Neuronal stem cell (in vitro differentiated cells): ENCODE data around the gene MOXD1.

Source experiments
- DNase-seq: peaks from one replicate; pipeline ENCODE4 v3.0.0-alpha.2; 2013; ENCODE audit warnings: low spot score
- H2AFZ ChIP-seq: one replicate; pipeline ENCODE4 v1.6.1; 2013; ENCODE audit warnings: mild to moderate bottlenecking, low read length, inconsistent platforms
- H2AK5ac ChIP-seq: 2 replicates; pipeline ENCODE4 v1.6.1; 2013; ENCODE audit warnings: low read depth, mild to moderate bottlenecking, inconsistent platforms, low read length, moderate library complexity, mixed read lengths
- H2BK120ac ChIP-seq: 2 replicates; pipeline ENCODE4 v1.6.1; 2013; ENCODE audit warnings: low read depth, mild to moderate bottlenecking, inconsistent platforms, low read length, moderate library complexity, mixed read lengths
- H2BK12ac ChIP-seq: one replicate; pipeline ENCODE4 v1.6.1; 2013; ENCODE audit warnings: low read length, inconsistent platforms
- H2BK15ac ChIP-seq: 2 replicates; pipeline ENCODE4 v1.6.1; 2013; ENCODE audit warnings: mild to moderate bottlenecking, low read length, inconsistent platforms, mixed read lengths
- H2BK5ac ChIP-seq: one replicate; pipeline ENCODE4 v1.6.1; 2013; ENCODE audit warnings: inconsistent platforms, mild to moderate bottlenecking, low read length, moderate library complexity
- H3K14ac ChIP-seq: one replicate; pipeline ENCODE4 v1.6.1; 2013; ENCODE audit warnings: low read length, inconsistent platforms
- H3K18ac ChIP-seq: 2 replicates; pipeline ENCODE4 v1.6.1; 2013; ENCODE audit warnings: low read length, inconsistent platforms
- H3K23ac ChIP-seq: 2 replicates; pipeline ENCODE4 v1.6.1; 2013; ENCODE audit warnings: low read depth, mild to moderate bottlenecking, mixed read lengths, low read length, inconsistent platforms; ENCODE audit not compliant: poor library complexity
- H3K27ac ChIP-seq: replicated peaks from 3 replicates; pipeline ENCODE4 v1.5.1; 2013; ENCODE audit warnings: low read length, inconsistent platforms
- H3K27me3 ChIP-seq, 3 experiments: 2 replicates each; pipeline ENCODE4 v1.6.1; 2013; ENCODE audit warnings: low read length in 3 of 3, mild to moderate bottlenecking in 2 of 3, inconsistent platforms in 1 of 3, low read depth in 1 of 3, mixed read lengths in 1 of 3, moderate library complexity in 1 of 3; ENCODE audit not compliant: control insufficient read depth in 3 of 3, insufficient read depth in 3 of 3
- H3K36me3 ChIP-seq, 2 donors: replicated peaks in 1 of 2; 2 replicates each; pipeline ENCODE4 v1.6.1; 2013; ENCODE audit warnings: low read length in 2 of 2; ENCODE audit not compliant: control insufficient read depth in 2 of 2, insufficient read depth in 2 of 2
- H3K4ac ChIP-seq: 2 replicates; pipeline ENCODE4 v1.6.1; 2013; ENCODE audit warnings: inconsistent platforms, mild to moderate bottlenecking, low read length, moderate library complexity
- H3K4me1 ChIP-seq, 2 donors: 1 replicate in 1 of 2; 2 replicates in 1 of 2; pipeline ENCODE4 v1.6.1; 2013; ENCODE audit warnings: low read length in 2 of 2, low read depth in 1 of 2; ENCODE audit not compliant: control insufficient read depth in 2 of 2, insufficient read depth in 1 of 2
- H3K4me2 ChIP-seq: one replicate; pipeline ENCODE4 v1.6.1; 2013; ENCODE audit warnings: mild to moderate bottlenecking, low read length, inconsistent platforms; ENCODE audit not compliant: insufficient read depth, poor library complexity, severe bottlenecking
- H3K4me3 ChIP-seq, 2 donors: 2 replicates each; pipeline ENCODE4 v1.5.1; 2013; ENCODE audit warnings: low read length in 2 of 2, mild to moderate bottlenecking in 2 of 2, inconsistent platforms in 1 of 2, moderate library complexity in 1 of 2
- H3K79me1 ChIP-seq: one replicate; pipeline ENCODE4 v1.6.1; 2013; ENCODE audit warnings: low read depth, mild to moderate bottlenecking, inconsistent platforms, low read length, moderate library complexity
- H3K9ac ChIP-seq: one replicate; pipeline ENCODE4 v1.6.1; 2013; ENCODE audit warnings: mild to moderate bottlenecking, low read depth, low read length, inconsistent platforms; ENCODE audit not compliant: poor library complexity
- H3K9me3 ChIP-seq, 2 donors: replicated peaks in 1 of 2; 2 replicates each; pipeline versions ENCODE3 to v1.6.1; 2013; ENCODE audit warnings: low read length in 2 of 2, mild to moderate bottlenecking in 2 of 2, inconsistent platforms in 1 of 2, low read depth in 1 of 2, mixed read lengths in 1 of 2, moderate library complexity in 1 of 2; ENCODE audit not compliant: control insufficient read depth in 2 of 2, insufficient read depth in 1 of 2
- H4K8ac ChIP-seq: one replicate; pipeline ENCODE4 v1.6.1; 2013; ENCODE audit warnings: low read depth, mild to moderate bottlenecking, inconsistent platforms, low read length, moderate library complexity
- H4K91ac ChIP-seq: one replicate; pipeline ENCODE4 v1.6.1; 2013; ENCODE audit warnings: low read length, low read depth, mild to moderate bottlenecking, inconsistent platforms; ENCODE audit not compliant: poor library complexity
- WGBS, 2 donors: extraction: QIAGEN DNeasy Blood & Tissue Kit; methylation state at CpG; one replicate each; pipeline ENCODE4 v1.1.7; 2013; ENCODE audit warnings: missing lambda C conversion rate in 2 of 2, mixed read lengths in 1 of 2; ENCODE audit not compliant: insufficient read length in 2 of 2, insufficient replicate concordance in 1 of 2; ENCODE audit errors: extremely low coverage in 2 of 2; 5-methylcytosine and 5-hydroxymethylcytosine counted together

MOXD1 gene

GRCh38 chr6:132341646-132342045 is 59.6 kb downstream of the MOXD1 start:
- no peak overlapping the region for H3K9ac ChIP-seq

GRCh38 chr6:132334521-132334885 is 66.8 kb downstream of the MOXD1 start:
- H3K9ac ChIP-seq: no peak overlapping the region
- no peak overlapping the region for H3K14ac ChIP-seq
- H3K4ac ChIP-seq: no peak overlapping the region
- H3K27ac ChIP-seq: no peak overlapping the region
- peaks cover 0 to 4% (median 0%) of the 10 kb centered on the region in 3 experiments for H3K27me3 ChIP-seq
- peaks cover 0 to 2% of the 10 kb centered on the region in 2 donors for H3K9me3 ChIP-seq
- H2BK5ac ChIP-seq: no peak overlapping the region
- no peaks in the 10 kb centered on the region for H3K36me3 ChIP-seq
- no peak overlapping the region for H2AK5ac ChIP-seq
- no peaks in the 10 kb centered on the region for H3K79me1 ChIP-seq
- no peak overlapping the region for H2AFZ ChIP-seq
- peaks cover 0 to 1% of the 10 kb centered on the region in 2 donors for H3K4me1 ChIP-seq
- no CpG with 5 or more reads among the region's 4 CpGs for WGBS, 2 donors
- no peak overlapping the region for H2BK15ac ChIP-seq
- H3K23ac ChIP-seq: no peak overlapping the region
- no peak overlapping the region for H3K4me2 ChIP-seq
- no peak overlapping the region for H4K8ac ChIP-seq
- H3K18ac ChIP-seq: no peak overlapping the region
- DNase-seq: no peak
- H4K91ac ChIP-seq: no peak overlapping the region
- H2BK120ac ChIP-seq: no peak overlapping the region
- H2BK12ac ChIP-seq: no peak overlapping the region
- no peak overlapping the region for H3K4me3 ChIP-seq

More at GRCh38 chr6:132341646-132342045, 59.6 kb downstream of the MOXD1 start:
- Histone ChIP-seq H3K4me2 (no peak overlapping the region), H3K18ac (no peak overlapping the region), H3K27ac (no peak overlapping the region), H2BK5ac (no peak overlapping the region), H2BK12ac (no peak overlapping the region), H3K4me3 (no peak overlapping the region), H3K23ac (no peak overlapping the region), H4K8ac (no peak overlapping the region), H3K27me3 (peaks cover 0 to 4% (median 0%) of the 10 kb centered on the region in 3 experiments), H3K4me1 (no peaks in the 10 kb centered on the region), H3K4ac (no peak overlapping the region), H3K9me3 (no peaks in the 10 kb centered on the region), H3K14ac (no peak overlapping the region), H4K91ac (no peak overlapping the region), H2AFZ (no peak overlapping the region), H2BK120ac (no peak overlapping the region), H3K79me1 (no peaks in the 10 kb centered on the region), H3K36me3 (no peaks in the 10 kb centered on the region), H2AK5ac (no peak overlapping the region), H2BK15ac (no peak overlapping the region)
- no CpG with 5 or more reads among the region's 3 CpGs for WGBS, 2 donors
- no peak for DNase-seq

- Histone ChIP-seq H2AK5ac (no peak overlapping the region), H2AFZ (peak overlapping the region; percentile 17), H3K36me3 (no peaks in the 10 kb centered on the region), H2BK12ac (no peak overlapping the region), H2BK15ac (no peak overlapping the region), H3K27me3 (peaks cover 0 to 4% (median 0%) of the 10 kb centered on the region in 3 experiments), H3K27ac (no peak overlapping the region), H3K4me3 (no peak overlapping the region), H4K8ac (no peak overlapping the region), H3K9me3 (peaks cover 0 to 2% of the 10 kb centered on the region in 2 donors), H3K14ac (no peak overlapping the region), H4K91ac (no peak overlapping the region), H3K23ac (no peak overlapping the region), H2BK5ac (no peak overlapping the region), H3K9ac (no peak overlapping the region), H3K4me2 (no peak overlapping the region), H3K18ac (no peak overlapping the region), H3K4me1 (peaks cover 0 to 1% of the 10 kb centered on the region in 2 donors), H2BK120ac (no peak overlapping the region), H3K4ac (no peak overlapping the region), H3K79me1 (no peaks in the 10 kb centered on the region)
- no CpG with 5 or more reads among the region's 6 CpGs for WGBS, 2 donors
- DNase-seq: no peak
These were observed 67.4 kb downstream of the MOXD1 start for GRCh38 chr6:132333639-132334520.

GRCh38 chr6:132330759-132331158 is 70.5 kb downstream of the MOXD1 start:
- H3K18ac ChIP-seq: no peak overlapping the region
- H2BK120ac ChIP-seq: no peak overlapping the region
- no peak overlapping the region for H4K91ac ChIP-seq
- no peak overlapping the region for H2AK5ac ChIP-seq
- H3K27ac ChIP-seq: no peak overlapping the region
- no peak overlapping the region for H4K8ac ChIP-seq
- no peaks in the 10 kb centered on the region for H3K79me1 ChIP-seq
- H2BK5ac ChIP-seq: no peak overlapping the region
- peaks cover 0 to 2% of the 10 kb centered on the region in 2 donors for H3K9me3 ChIP-seq
- no peak overlapping the region for H2BK12ac ChIP-seq
- no CpG with 5 or more reads among the region's 5 CpGs for WGBS, 2 donors
- H2BK15ac ChIP-seq: no peak overlapping the region
- H3K9ac ChIP-seq: no peak overlapping the region
- no peak overlapping the region for H3K4me3 ChIP-seq
- no peak overlapping the region for H3K4ac ChIP-seq
- no peaks in the 10 kb centered on the region for H3K36me3 ChIP-seq
- no peak overlapping the region for H3K14ac ChIP-seq
- no peak overlapping the region for H3K4me2 ChIP-seq
- no peak for DNase-seq
- peaks cover 0 to 1% of the 10 kb centered on the region in 2 donors for H3K4me1 ChIP-seq
- H3K23ac ChIP-seq: no peak overlapping the region
- no peaks in the 10 kb centered on the region for H3K27me3 ChIP-seq
- no peak overlapping the region for H2AFZ ChIP-seq
